ENCODE measurements around the gene FAM169A.

- TF ChIP-seq, protein P1, sequence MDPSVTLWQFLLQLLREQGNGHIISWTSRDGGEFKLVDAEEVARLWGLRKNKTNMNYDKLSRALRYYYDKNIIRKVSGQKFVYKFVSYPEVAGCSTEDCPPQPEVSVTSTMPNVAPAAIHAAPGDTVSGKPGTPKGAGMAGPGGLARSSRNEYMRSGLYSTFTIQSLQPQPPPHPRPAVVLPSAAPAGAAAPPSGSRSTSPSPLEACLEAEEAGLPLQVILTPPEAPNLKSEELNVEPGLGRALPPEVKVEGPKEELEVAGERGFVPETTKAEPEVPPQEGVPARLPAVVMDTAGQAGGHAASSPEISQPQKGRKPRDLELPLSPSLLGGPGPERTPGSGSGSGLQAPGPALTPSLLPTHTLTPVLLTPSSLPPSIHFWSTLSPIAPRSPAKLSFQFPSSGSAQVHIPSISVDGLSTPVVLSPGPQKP (IDR thresholded peaks at IDR 0.05; ENCODE audit: borderline replicate concordance, low read depth, low read length), result no peak
- TF ChIP-seq, protein P2, sequence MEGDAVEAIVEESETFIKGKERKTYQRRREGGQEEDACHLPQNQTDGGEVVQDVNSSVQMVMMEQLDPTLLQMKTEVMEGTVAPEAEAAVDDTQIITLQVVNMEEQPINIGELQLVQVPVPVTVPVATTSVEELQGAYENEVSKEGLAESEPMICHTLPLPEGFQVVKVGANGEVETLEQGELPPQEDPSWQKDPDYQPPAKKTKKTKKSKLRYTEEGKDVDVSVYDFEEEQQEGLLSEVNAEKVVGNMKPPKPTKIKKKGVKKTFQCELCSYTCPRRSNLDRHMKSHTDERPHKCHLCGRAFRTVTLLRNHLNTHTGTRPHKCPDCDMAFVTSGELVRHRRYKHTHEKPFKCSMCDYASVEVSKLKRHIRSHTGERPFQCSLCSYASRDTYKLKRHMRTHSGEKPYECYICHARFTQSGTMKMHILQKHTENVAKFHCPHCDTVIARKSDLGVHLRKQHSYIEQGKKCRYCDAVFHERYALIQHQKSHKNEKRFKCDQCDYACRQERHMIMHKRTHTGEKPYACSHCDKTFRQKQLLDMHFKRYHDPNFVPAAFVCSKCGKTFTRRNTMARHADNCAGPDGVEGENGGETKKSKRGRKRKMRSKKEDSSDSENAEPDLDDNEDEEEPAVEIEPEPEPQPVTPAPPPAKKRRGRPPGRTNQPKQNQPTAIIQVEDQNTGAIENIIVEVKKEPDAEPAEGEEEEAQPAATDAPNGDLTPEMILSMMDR (conservative IDR thresholded peaks at IDR 0.05; ENCODE audit: low read depth, low read length), result no peak
- no peak for TF ChIP-seq POLR2A (IDR thresholded peaks at IDR 0.05; ENCODE audit: low read depth, low read length)
- no peak for TF ChIP-seq RAD21 (IDR thresholded peaks at IDR 0.05; ENCODE audit: low read length)
- no peak for TF ChIP-seq RCOR1 (IDR thresholded peaks at IDR 0.05; ENCODE audit: insufficient replicate concordance, low read length)
- no peak for TF ChIP-seq RFX5 (IDR thresholded peaks at IDR 0.05; ENCODE audit: low read depth, low read length)
Observed at GRCh38 chr5:74888117-74888516, 21.9 kb upstream of the FAM169A start.
